Esophagus (tissue), 2 donors: ENCODE measurements around the gene GNG14. TPM values are rescaled to one million over a fixed set of nuclear protein-coding genes. Genes with fewer than 3 reads are reported as not detected.
"Not testable (repeated sequence)": the region's sequence is repeated elsewhere in the genome, so short reads cannot be mapped to it uniquely, and the experiment has no call there.

Source experiments
- H3K27ac ChIP-seq, 2 donors: one replicate each; pipeline ENCODE4 v1.5.1; 2013; ENCODE audit warnings: low read depth in 2 of 2, mild to moderate bottlenecking in 2 of 2, inconsistent platforms in 1 of 2, low read length in 1 of 2, moderate library complexity in 1 of 2
- H3K27me3 ChIP-seq, 2 donors: one replicate each; pipeline ENCODE4 v1.6.1; 2013; ENCODE audit warnings: low read length in 2 of 2, control low read depth in 1 of 2, mild to moderate bottlenecking in 1 of 2; ENCODE audit not compliant: insufficient read depth in 2 of 2, control insufficient read depth in 1 of 2
- H3K36me3 ChIP-seq, 2 donors: one replicate each; pipeline ENCODE4 v1.6.1; 2013; ENCODE audit warnings: low read length in 1 of 2; ENCODE audit not compliant: control insufficient read depth in 2 of 2, insufficient read depth in 2 of 2
- H3K4me1 ChIP-seq, 2 donors: one replicate each; pipeline ENCODE4 v1.6.1; 2013; ENCODE audit warnings: low read length in 1 of 2; ENCODE audit not compliant: control insufficient read depth in 2 of 2, insufficient read depth in 2 of 2
- H3K4me3 ChIP-seq, 2 donors: one replicate each; pipeline ENCODE4 v1.5.1; 2013; ENCODE audit warnings: low read length in 2 of 2, mild to moderate bottlenecking in 2 of 2, low read depth in 1 of 2, moderate library complexity in 1 of 2
- H3K9me3 ChIP-seq, 2 donors: one replicate each; pipeline ENCODE4 v1.6.1; 2013; ENCODE audit warnings: mild to moderate bottlenecking in 2 of 2, low read depth in 1 of 2, low read length in 1 of 2, moderate library complexity in 1 of 2; ENCODE audit not compliant: control insufficient read depth in 2 of 2, insufficient read depth in 1 of 2
- WGBS, 2 donors: extraction: QIAGEN DNeasy Blood & Tissue Kit; methylation state at CpG; one replicate each; pipeline ENCODE4 v1.1.7; 2013; 5-methylcytosine and 5-hydroxymethylcytosine counted together
- polyA plus RNA-seq, 2 donors: library from polyadenylated mRNA; stranded (reverse); fragments of 200-250 nt; gene quantifications; one replicate each; pipeline ENCODE4 v1.2.3, GENCODE V29; 2013
- donor health status: healthy with polysubstance abuse.
- donor health status: Bipolar disorder and iron deficiency.

Gene GNG14
- polyA plus RNA-seq, 2 donors, result not detected

DNA sequence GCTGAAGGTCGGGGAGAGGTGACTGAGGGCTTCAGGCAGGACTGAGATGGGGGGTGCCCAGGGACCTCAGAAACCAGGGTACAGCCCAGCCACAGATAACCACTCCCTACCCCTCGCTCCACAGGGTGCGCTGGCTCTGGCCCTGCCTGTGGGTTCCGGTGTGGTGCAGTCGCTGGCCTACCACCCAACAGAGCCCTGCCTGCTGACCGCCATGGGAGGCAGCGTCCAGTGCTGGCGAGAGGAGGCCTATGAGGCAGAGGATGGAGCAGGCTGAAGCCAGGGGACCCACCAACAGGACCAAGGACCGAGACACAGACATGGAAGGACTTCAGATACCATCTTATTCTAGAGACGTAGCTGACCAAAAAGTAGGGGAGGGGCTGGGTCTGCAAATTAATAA, 12.4 kb upstream of the GNG14 start:
- 93 to 95% methylated on average over 10 of the region's 10 CpGs for WGBS, 2 donors
- H3K27ac ChIP-seq, result no peak overlapping the region
- H3K9me3 ChIP-seq, result no peaks in the 10 kb centered on the region
- no peak overlapping the region for H3K4me3 ChIP-seq
- peaks cover 18 to 50% of the 10 kb centered on the region in 2 donors for H3K36me3 ChIP-seq
- H3K27me3 ChIP-seq, result no peaks in the 10 kb centered on the region
- peaks cover 3 to 7% of the 10 kb centered on the region in 2 donors for H3K4me1 ChIP-seq

- 83 to 84% methylated on average over 15 of the region's 15 CpGs for WGBS, 2 donors
- peaks cover 18 to 50% of the 10 kb centered on the region in 2 donors for H3K36me3 ChIP-seq
- H3K27me3 ChIP-seq, result no peaks in the 10 kb centered on the region
- H3K4me1 ChIP-seq, result peaks cover 0 to 5% of the 10 kb centered on the region in 2 donors
- H3K9me3 ChIP-seq, result no peaks in the 10 kb centered on the region
- no peak overlapping the region for H3K4me3 ChIP-seq
- peak overlapping the region in 1 of 2 donors; percentile 8 for H3K27ac ChIP-seq
Measured at GRCh38 chr19:12675940-12676339, 11.9 kb upstream of the GNG14 start.

DNA sequence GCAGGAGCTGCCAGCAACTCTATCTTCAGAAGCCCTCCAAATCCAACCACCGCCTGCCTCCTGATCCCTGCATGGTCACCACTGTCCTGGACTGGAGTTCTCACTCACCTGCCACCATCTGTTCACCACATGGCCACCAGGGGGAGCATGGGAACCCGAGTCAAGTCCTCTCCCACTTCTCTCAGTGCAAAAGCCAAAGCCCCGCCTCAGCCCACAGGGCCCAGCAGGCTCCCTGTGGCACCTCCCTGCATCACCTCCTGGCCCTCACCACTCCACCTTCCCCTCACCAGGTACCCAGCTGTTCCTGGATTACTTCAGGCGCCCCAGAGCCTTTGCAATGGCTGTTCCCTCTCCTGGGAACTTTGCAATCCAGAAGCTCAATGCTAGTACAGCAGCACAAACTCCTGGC, 11.4 kb upstream of the GNG14 start:
- Histone ChIP-seq H3K36me3 (peaks cover 18 to 50% of the 10 kb centered on the region in 2 donors), H3K4me1 (peaks cover 0 to 5% of the 10 kb centered on the region in 2 donors), H3K9me3 (no peaks in the 10 kb centered on the region), H3K27me3 (no peaks in the 10 kb centered on the region), H3K4me3 (no peak overlapping the region), H3K27ac (no peak overlapping the region)
- 9 to 18% methylated on average over 4 of the region's 4 CpGs for WGBS, 2 donors

- Histone ChIP-seq H3K9me3 (no peaks in the 10 kb centered on the region), H3K27me3 (no peaks in the 10 kb centered on the region), H3K36me3 (peaks cover 18 to 50% of the 10 kb centered on the region in 2 donors), H3K4me1 (peaks cover 0 to 5% of the 10 kb centered on the region in 2 donors), H3K27ac (no peak overlapping the region), H3K4me3 (no peak overlapping the region)
- 89 to 92% methylated on average over 12 of the region's 12 CpGs for WGBS, 2 donors
Measured at GRCh38 chr19:12676928-12677327, 10.9 kb upstream of the GNG14 start.

GRCh38 chr19:12678039-12678438, 9.8 kb upstream of the GNG14 start:
- peaks cover 18 to 44% of the 10 kb centered on the region in 2 donors for H3K36me3 ChIP-seq
- H3K9me3 ChIP-seq, H3K4me3 ChIP-seq, H3K27me3 ChIP-seq, H3K4me1 ChIP-seq, H3K27ac ChIP-seq: not testable (repeated sequence)
- 88 to 91% methylated on average over 5 of the region's 5 CpGs for WGBS, 2 donors

DNA sequence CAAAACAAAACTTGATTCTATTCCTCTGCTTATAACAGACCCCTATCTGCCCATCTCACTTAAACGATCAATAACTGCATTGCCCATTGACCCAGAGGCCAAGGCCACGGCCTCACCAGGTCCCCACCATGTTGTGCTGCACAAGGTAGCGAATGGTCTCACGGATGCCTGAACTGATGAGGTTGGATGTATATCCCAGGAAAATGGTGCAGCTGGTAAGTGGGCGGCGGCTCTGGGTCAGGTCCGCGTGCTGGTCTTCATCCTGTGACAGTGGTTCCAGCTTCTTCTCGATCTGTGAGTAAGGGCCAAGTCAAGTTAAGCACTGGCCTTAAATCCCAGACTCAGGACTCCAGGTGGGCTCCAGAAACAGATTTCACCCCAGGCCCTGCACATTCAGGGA, 7.8 kb upstream of the GNG14 start:
- H3K4me3 ChIP-seq, result no peak overlapping the region
- no peak overlapping the region for H3K27ac ChIP-seq
- no peaks in the 10 kb centered on the region for H3K27me3 ChIP-seq
- H3K4me1 ChIP-seq, result peaks cover 0 to 5% of the 10 kb centered on the region in 2 donors
- peaks cover 11 to 33% of the 10 kb centered on the region in 2 donors for H3K36me3 ChIP-seq
- H3K9me3 ChIP-seq, result no peaks in the 10 kb centered on the region
- WGBS, 2 donors, result 92 to 95% methylated on average over 9 of the region's 9 CpGs

DNA sequence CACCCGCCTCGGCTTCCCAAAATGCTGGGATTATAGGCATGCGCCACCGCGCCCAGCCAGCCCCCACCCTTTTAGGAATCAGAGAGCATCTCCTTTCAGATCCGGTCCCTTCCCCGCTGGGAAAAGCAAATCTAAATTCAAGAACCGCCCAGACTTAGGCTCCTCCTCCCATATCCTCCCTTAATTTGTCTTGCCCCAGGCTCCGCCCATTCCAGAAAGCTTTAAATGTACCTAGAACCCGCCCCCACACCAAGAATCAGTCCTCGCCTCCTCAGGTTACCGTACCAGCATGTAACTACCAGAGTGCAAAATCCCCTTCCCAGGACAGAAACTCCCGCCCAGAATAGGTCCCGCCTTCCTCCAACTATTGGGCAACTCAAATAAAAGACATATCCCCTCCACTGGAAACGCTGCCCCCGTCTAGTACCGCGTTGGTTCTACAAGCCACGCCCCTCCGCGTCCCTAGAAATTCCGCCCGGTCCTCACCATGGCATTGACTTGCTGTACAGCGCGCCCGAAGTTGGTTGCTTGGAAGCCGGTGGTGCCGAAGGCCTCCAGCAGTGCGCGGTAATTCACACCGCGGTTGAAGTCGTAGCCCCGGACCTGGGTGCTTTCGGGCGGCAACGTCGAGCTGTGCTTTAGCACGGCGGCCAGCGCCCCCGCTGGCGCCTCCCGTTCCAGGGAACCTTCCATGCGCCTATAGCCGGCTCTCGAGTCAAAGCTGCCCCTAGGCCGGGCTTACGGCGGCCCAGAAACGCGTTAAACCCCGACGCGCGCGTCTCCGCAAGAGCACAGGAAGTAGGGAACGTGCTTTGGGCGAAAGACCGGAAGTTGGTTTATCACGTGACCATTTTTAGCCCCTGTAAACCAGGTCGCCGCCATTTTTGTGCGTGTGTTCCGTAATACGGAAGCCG, 6.5 kb upstream of the GNG14 start, which contains the start of gene DHPS:
DHPS (minus strand) TSS at position 807 of the 914 bp plus-strand sequence; CDS start at position 693, 114 bp downstream.
- Histone ChIP-seq H3K9me3 (no peaks in the 10 kb centered on the region), H3K27me3 (no peaks in the 10 kb centered on the region), H3K4me3 (peak within 1 kb of the TSS; percentile 87 to 92), H3K36me3 (peaks cover 11 to 20% of the 10 kb centered on the region in 2 donors), H3K27ac (peak within 1 kb of the TSS; percentile 99 to 100), H3K4me1 (peaks cover 0 to 5% of the 10 kb centered on the region in 2 donors)
- WGBS, 2 donors, result 0% methylated on average over 68 of the region's 68 CpGs

DNA sequence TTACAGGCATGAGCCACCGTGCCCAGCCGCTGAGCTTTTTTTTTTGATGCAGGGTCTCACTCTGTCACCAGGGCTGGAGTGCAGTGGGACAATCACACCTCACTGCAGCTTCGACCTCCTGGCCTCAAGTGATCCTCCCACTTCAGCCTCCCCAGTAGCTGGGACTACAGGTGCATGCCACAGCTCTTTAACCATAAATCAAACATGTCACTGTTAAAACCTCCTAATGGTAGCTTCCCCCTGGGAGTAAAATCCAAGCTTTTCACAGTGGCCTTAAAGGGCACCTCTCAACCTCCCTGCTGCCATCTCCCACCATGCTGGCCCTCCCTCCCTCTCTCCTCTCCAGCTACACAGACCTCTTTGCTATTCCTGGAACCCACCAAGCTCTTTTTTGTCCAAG, 2.0 kb upstream of the GNG14 start:
- H3K36me3 ChIP-seq, result peaks cover 0 to 7% of the 10 kb centered on the region in 2 donors
- 84 to 88% methylated on average over 3 of the region's 3 CpGs for WGBS, 2 donors
- H3K4me1 ChIP-seq, result no peaks in the 10 kb centered on the region
- H3K4me3 ChIP-seq, result no peak overlapping the region
- H3K9me3 ChIP-seq, result no peaks in the 10 kb centered on the region
- no peak overlapping the region for H3K27ac ChIP-seq
- H3K27me3 ChIP-seq, result no peaks in the 10 kb centered on the region

DNA sequence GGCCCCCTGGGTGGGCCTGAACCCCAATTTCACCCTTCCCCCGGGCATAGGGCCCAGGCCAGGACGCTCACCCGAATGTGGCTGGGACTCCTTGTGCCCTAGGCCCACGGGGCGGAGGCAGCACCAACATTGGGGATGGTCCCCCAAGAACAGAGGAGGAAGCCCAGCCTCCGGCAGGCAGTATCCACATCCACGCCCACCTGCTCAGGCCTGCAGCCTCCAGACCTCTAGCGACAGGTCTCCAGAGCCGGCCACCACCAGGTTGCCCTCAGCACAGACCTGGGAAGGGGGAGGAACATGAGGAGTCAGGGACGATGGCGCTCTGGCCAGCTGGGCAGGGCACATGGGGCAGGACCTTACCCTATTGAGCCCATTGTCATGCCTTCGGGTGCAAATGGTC, 1.2 kb downstream of the GNG14 start:
- Histone ChIP-seq H3K4me1 (no peaks in the 10 kb centered on the region), H3K4me3 (no peak overlapping the region), H3K36me3 (peaks cover 0 to 9% of the 10 kb centered on the region in 2 donors), H3K27ac (no peak overlapping the region), H3K9me3 (no peaks in the 10 kb centered on the region), H3K27me3 (no peaks in the 10 kb centered on the region)
- WGBS, 2 donors, result 86 to 91% methylated on average over 12 of the region's 12 CpGs
